Measurements from ENCODE around the gene SH3TC1.

The SH3TC1 gene

DNA sequence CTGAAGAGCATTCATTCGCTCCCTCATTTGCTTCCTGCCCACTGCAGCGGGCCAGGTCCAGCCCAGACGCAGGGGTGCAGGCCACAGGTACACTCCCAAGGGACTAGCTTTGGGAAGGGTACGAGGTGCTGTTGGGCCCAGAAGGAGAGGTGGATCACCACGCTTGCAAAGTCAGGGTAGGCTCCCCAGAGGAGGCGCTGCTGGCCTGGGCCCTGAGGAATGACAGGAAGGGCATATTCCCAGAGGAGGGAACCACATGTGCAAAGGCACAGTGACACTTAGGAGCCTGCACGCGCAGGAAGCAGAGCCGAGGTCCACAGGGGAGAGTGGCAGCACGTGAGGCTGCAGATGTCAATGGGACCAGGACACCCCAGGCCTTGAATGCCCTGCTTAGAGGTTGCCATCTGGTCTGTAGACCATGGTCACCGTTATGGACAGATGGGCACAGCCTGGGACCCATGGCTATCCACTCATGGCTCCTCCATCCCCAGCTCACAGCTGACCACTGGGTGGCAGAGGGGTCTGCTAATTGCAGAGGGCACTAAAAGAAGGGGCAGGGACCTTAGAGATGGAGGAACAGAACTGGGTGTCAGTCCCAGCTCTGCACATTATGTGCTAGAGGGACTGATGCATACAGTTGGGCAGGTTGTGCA lies 78.4 kb downstream of the SH3TC1 start:
- no peak for DNase-seq (ENCODE audit: low read depth)

DNA sequence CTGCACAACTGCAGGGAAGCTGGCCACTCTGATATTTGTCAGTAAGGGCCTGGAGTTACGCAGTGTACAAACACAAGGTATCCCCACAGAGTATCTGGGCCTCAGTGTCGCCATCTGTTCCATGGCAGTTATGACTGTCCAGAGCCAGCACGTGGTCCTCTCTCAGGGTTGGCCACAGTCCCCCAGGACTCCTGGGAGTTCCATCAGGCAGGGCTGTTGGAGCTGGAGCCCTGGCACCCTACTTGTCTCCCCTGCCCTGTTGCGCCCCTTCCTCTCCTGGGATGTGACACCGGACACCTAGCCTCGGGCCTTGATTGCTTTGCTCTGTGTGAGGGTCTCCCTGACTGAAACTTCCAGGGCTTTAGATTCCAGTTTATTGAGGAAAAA lies 78.9 kb downstream of the SH3TC1 start:
- DNase-seq (ENCODE audit: low read depth) = no peak

DNA sequence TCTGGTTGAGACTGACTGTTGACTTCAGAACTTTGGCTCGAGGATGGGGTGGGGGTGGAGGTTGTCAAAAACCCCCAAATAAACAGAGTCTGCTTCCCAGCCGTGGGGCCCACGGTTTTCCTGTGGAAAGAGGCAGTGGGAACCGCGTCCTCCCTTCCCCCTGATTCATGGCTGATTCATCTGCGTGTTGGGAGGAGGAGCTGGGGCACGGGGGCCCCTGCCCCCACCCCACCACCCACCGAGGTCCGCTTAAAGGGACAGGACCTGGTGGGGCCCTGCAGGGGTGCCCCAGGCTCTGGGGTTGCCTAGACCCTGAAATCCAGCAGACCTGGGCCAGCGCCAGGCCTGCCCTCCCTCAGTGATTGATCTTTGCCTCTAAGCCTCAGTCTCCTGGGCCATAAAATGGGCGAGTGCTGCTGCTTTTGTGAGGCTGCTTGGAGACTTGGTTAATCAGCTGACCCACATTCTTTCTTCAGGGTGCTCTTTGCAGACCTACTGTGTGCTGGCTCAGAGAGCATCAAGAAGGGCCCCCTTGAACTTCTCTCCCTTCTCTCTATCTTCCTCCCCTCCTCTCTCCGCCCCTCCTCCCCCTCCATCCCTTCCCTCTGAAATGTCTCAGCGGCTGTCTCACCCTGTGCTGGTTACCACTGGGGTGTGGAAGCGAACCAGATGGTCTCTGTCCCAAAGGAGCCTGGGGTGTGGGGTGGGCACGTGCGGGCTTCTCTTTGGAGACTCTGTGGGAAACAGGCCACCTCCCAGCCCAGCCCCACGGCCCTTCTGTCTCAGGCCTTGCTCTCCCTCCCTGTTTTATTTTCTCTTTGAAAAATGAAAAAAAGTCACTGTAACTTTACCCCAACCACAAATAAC lies 79.6 kb downstream of the SH3TC1 start:
- no peak for DNase-seq (ENCODE audit: low read depth)

DNA sequence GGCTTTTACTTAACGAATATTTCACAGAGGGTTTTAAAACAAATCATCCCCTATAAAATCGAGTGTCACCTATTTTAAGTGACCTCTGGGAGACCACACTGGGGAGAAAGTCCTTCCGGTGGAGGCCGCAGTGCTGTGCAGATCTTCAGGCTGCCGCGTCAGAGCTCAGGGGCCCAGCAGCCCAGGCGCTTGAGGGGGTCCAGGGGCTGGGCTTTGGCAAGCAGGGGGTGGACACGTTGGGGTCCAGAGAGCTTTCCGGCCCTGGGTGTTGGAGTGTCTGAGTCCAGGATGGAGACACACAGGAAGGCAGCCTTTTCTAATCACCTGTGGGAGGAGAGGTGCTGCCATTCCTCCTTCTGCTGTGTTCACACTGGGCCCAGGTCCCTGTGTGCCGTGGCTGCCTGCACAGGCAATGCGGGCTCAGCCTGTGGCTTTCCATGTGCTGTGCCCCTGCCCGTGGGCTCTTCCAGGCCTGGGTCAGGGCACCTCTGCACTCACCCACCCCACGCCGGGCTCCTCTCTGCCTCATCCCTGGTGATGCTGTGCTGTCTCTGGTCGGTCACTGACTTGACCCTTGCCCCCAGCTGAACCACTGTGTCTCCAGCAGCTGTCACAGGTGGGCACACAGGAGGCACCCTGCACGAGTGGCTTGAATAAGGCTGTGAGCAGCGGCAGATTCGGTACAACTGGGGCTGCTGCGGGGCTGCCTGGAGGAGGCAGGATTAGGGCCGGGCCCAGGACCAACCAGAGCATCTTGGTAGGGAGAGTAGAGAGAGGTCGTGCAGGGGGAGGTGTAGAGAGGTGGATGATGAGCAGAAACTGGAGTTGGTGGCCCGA lies 80.4 kb downstream of the SH3TC1 start:
- no peak for DNase-seq (ENCODE audit: low read depth)

DNA sequence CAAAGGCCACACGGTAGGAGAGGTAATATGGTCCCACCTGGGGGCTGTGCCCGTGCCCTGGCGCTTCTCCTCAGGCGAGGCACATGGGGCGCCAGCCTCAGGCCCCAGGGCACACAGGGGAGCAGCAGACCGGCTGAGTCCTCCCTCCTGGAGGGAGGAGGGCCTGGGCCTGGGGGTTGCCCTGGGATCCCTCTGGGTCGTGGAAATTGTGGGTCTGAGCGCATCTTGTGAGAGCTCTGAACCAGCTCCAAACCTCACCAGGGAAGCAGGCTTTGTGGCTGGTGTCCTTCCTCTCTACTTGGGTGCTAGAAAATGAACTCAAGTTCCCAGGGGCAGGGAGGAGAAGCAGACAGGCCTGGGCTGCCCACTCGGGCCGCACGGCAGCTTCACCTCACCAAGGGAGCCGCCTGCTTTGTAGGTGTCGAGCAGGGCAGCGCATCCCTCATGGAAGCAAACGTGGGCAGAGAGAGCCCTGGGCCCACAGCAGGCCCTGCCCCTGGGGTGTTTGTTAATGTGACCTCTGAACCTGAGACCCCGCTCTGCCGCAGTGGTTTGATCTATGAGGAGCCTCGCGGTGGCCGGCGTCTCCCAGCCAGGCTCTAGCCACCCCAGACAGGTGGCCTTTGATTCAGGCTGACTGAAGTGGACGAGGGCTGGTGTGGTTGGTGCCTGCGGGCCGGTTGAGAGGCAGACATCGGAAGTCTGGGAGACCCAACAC lies 81.2 kb downstream of the SH3TC1 start:
- no peak for DNase-seq (ENCODE audit: low read depth)

DNA sequence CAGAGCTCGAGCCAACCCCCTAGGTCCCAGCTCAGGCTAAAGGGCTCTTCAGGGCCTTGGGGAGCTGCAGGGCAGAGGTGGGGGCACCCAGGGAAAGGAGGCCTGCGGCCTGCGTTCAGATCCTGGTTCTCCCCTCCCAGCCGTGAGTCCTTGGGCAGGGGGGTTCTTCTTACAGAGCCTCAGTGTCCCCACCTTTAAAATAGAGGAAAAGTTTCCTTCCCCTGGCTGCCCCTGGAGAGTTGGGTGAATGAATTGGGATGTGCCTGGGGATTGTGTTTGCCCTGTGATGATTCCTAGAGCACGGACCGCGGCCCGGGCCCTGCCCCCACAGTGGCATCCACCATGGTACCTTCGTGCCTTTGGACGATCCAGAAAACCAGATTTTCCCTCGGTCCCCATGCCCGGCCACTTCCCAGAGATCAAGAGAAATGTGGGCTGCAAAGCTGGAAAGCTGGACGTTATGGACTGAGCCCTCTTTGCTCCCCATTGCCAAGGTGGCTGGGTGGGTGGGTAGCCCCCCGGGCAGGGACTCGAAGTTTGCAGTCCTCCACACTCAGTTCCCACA lies 81.9 kb downstream of the SH3TC1 start:
- no peak for DNase-seq (ENCODE audit: low read depth)

DNA sequence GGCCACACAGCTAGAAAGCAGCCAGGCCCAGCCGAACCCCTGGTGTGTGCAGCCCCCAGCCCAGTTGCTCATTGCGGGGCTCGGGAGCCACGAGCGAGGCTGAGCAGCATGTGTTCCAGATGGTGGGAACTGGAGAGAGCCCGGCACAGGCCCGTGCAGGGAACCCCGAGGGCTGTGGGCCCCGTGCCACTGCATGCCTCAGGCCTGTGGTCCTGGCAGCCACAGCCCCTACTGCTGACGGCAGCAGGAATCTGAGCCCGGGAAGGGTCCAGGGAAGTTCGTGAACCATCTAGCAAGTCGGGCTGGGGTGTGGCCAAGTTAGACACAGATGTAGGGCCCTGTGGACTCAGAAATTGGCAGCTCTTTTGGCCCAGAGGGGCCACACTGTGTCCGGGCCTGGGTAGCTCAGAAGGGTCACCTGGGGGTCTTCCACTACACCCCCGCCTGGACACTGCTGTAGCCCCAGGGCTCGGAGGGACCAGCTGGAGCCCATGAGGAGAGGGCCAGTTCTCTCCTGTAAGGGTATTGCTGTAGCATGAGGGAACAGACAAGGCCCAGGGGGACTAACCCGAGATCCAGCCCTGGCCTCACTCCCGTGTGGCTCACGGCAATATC lies 82.5 kb downstream of the SH3TC1 start:
- no peak for DNase-seq (ENCODE audit: low read depth)

DNA sequence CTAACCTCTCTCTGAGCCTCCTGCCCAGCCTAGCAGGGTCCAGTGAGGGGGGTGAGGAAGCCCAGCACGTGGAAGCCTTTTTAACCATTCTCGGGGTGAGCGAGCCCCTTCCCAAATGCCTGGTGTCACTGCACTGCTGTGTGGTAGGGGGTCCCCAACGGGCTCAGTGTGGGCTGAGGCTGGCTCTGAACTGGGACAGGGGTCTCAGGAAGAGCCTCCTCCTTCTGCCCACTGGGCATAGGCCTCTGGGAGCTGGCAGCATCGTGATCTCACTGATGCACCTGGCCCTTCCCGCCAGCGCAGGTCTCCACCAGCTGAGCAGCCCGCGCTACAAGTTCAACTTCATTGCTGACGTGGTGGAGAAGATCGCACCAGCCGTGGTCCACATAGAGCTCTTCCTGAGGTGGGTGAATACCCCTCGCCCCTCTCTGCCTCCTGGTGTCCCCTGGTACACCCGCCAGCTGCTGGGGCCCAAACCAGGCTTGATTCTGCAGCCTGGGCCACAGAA lies 83.1 kb downstream of the SH3TC1 start:
- DNase-seq (ENCODE audit: low read depth) = no peak

DNA sequence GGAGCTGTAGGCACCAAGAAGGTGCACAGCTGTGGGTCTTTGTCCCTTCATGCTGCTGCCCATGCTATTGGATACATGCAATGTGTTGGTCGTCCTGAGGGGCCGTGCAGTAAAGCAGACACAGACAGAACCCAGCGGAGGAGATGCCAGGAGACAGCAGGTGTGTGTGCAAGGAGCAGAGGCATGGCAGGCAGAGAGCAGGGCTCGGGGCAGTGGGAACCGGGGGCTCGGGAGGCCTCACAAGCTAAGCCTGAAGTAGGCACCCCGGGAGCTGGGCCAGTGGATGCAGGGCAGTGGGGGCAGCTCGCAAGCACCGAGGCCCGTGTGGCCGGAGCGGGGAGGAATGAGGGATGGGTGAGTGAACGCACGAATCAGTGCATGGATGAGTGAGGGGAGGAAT lies 83.7 kb downstream of the SH3TC1 start:
- DNase-seq (ENCODE audit: low read depth) = no peak

DNA sequence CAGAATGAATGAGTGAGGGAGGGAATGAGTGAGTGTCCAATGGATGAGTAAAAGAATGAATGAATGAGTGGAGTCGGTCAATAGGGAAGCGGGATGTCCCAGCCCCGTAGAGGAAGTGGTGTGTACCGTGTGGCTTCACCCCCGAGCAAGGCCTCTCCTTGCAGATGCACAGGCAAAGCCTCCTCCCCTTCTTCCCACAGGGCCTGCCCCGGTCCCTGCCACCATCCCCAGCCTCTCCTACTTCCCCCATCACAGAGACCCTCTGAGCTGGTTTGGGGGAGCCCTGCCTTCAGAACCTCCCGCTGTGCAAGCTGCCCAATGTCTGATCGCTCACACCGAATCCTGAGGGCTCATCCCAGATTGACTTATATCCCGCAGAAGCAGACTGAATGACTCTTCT lies 84.1 kb downstream of the SH3TC1 start:
- DNase-seq (ENCODE audit: low read depth) = no peak

DNA sequence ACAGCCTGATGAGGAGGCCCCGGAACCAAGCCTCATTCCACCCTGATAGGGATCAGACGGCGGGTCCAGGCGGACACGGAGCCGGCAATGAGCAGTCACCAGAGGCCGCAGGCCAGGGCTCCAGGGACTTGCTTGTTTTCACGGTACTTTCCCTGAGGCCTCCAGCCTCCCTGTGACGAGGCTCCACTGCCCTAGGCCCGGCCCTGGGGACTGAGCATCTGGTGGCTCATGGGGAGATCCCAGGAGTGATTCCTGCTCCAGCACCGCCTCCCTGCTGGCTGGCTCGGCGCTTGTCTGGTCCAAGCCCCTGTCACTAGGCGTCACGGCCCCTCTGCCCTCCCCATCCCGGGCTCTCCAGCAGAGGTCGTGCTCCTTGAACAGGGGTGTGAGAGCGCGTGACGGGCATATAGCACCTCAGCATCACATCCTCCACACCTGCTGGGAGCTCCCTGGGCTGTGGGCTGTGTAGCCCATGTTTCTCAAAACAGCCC lies 84.6 kb downstream of the SH3TC1 start:
- DNase-seq (ENCODE audit: low read depth) = no peak

DNA sequence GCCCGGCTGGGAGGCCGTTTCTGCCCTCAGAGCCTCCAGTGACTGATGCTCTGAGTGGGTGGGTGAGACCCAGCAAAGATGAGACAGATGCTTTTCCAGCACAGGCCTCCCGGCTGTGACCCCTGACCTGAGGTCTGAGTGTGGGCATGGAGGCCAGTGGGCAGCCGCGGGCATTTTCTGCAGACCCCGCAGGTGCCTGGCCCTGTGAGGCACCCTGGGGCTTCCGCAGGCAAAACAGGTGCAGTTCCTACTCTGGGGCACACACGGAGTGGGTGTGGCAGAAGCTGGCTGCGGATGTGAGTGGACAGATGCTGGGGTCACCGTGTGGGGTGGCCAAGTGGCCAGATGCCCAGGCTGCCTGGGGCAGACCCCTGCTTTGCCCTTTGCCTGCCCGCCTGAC lies 85.3 kb downstream of the SH3TC1 start:
- no peak for DNase-seq (ENCODE audit: low read depth)

DNA sequence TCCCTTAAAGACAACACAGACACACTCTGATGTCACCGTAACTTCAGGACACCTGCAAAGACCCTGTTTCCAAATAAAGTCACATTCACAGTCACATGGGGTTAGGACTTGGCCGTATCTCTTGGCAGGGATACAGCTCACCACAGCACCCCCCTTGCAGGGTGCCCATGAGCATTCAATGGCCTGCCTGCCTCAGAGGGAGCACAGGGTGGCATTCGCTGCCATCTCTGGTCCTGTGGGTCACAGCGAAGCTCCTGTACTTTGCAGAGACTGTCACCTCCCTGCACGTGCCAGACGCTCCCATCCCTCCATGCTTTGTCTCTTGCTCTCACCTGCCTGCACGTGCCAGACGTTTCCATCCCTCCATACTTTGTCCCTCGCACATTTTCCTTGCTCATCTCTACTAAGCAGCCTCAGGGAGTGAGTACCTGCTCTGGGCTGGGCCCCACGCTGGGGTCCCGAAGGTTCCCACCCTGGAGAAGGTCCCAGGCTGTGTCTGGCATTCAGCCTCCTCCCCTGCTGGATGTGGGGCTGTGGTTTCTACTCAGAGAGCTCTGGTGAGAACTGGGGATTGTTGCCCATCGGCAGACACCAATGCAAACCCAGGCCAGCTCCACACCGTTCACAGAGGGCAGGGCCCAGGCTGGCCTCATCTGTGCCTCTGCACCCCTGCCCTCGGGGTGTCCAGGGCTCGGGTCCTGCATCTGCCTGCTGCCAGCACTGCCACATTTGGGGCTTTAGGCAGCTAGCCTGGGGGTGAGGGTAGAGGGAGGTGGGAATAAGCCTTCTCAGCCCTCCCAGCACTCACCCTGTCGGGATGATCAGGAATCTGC lies 86.3 kb downstream of the SH3TC1 start:
- DNase-seq (ENCODE audit: low read depth) = no peak

DNA sequence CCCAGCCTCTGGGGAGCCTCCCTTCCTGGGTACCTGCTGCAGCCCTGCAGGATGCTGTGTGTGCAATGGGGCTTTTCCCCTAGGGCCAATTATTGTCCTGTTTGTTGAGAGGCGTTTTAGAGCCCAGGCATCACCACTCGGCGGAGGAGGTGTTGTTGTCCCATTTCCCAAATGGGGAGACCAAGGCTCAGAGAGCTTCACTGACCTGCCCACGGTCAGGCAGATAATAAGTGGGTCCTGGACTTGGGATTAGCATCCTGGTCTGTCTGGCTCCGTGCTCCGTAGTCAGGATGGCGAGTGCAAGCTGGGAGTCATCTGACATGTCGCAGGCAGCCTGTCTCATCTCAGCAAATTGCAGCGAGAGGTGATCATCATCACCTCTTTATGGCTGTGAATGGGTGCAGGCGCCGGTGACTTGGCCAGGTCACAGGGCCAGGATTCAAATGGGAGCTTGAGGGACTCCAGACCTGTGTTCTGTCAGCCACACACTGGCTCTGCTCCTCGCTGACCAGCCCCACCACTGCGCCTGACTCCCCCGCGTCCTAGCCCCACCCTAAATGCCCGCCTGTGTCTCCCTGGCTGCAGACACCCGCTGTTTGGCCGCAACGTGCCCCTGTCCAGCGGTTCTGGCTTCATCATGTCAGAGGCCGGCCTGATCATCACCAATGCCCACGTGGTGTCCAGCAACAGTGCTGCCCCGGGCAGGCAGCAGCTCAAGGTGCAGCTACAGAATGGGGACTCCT lies 87.1 kb downstream of the SH3TC1 start:
- DNase-seq (ENCODE audit: low read depth) = no peak

DNA sequence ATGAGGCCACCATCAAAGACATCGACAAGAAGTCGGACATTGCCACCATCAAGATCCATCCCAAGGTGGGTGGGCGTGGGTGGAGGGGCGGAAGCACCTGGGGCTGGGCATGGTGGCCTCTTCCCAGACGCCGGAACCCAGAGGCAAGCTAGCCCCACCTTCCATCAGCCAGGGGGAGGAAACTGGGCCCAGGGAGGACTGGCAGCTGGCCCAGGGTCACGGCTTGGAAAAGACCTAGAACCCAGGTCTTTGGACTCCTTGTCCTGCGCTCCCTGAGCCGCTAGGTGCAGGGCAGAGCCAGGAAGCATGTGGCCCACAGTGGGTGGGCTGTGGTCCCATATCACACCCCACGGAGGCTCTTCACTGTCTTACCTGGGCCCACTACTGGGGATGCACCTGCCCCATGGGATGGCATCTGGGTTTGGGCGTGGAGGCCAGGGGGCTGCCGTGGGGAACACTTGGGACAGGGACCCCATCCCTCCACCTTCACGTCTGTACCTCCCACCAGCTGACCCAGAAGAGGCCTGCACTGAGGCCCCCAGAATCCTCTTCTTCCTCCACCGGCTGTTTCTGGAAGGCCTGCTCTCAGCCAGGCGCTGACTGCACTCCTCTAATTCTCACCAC lies 87.7 kb downstream of the SH3TC1 start:
- DNase-seq (ENCODE audit: low read depth) = no peak

DNA sequence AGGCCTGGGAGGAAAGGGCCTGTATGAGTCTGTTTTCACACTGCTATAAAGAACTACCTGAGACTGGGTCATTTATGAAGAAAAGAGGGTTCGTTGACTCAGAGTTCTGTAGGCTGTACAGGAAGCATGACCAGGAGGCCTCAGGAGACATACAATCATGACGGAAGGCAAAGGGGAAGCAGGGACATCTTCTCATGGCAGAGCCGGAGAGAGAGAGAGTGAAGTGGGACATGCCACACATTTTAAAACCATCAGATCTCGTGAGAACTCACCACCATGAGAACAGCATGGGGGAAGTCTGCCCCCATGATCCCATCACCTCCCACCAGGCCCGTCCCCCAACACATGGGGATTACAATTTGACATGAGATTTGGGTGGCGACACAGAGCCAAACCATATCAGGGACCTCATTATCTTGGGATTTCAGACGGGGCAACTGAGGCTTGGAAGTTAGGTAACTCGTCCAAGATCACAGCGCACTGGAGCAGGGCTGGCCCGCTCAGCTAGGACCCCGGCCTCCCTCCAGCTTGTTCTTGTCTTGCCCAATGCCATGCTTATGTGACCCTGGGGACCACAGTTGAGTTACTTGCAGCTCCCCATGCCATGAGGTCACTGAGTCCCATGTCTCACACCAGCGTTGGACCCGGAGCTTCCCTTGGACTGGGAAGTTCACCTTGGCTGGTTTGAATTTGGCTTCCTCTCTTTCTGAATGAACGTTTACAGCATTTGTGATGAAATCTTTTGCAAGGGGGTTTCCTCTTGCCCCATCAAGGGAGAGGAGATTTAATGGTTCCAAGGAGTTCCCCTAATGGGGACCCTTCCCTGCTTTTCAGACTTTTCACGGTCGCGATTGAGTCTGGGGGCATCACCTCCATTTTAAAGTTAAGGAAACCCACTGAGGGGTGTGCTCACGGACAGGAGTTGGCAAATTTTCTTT lies 88.5 kb downstream of the SH3TC1 start:
- DNase-seq (ENCODE audit: low read depth) = no peak

DNA sequence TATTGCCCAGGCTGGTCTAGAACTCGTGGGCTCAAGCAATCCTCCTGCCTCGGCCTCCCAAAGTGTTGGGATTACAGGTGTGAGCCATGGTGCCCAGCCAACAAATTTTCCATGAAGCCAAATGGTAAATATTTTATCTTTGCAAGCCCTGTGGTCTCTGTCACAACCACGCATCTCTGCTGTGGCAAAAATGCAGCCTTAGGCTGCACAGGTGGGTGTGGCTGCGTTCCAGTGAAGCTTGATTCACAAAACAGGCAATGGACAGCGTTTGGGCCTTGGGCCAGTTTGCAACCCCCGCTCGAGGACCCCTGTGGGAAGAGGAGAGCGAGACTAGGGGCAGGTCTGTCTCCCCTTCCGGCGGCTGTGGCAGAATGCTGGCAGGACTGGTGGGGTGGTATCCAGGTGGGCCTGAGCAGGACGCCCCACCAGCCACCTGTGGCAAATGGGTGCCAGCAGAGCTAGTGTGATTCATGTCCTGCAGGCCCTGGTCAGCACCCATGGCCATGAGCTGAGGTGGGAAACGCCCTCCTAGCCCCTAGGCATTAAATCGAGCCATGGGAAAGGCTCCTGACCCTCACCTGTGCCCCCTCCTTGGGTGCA lies 90.2 kb downstream of the SH3TC1 start:
- no peak for DNase-seq (ENCODE audit: low read depth)
